ENCODE results near the gene WDFY4.

Gene WDFY4

DNA sequence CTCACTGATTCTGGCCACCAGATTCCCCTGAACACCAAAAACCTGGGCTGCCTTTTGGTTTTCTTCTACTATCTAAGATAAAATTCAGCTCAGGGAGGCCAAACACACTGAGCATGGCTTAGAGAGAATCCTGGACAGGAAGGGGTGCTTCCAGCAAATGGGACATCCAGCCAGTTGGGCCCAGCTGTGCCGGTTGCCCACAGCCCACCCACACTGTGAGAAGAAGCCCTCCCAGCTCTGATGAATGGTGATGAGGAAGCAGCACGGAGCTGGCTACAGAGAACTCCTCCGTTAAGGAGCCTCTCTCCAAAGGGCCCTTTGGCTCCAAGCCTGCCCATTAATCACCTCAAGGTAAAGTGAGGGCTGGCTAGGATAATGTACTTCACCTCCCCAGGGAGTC lies 239.1 kb downstream of the WDFY4 start:
- DNase-seq (ENCODE audit: low read depth), result no peak

DNA sequence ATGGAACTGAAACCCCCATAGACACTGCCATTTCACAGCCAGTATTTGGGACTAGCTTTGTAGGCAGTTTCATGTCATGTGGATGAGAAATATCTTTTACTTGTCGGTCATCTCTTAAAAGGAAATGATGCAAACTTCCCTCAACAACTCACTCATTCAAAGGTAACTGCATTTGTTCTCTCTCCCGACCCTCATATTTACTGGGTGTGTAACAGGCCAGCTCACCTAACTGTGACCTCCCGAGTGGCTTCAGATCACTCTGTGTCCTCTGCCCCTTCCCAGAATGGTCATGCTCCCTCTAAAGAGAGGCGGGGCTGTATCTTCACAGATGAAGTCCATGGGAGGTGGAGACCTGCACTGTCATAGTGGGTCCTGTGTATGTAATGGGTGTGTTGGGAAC lies 240.3 kb downstream of the WDFY4 start:
- no peak for DNase-seq (ENCODE audit: low read depth)

DNA sequence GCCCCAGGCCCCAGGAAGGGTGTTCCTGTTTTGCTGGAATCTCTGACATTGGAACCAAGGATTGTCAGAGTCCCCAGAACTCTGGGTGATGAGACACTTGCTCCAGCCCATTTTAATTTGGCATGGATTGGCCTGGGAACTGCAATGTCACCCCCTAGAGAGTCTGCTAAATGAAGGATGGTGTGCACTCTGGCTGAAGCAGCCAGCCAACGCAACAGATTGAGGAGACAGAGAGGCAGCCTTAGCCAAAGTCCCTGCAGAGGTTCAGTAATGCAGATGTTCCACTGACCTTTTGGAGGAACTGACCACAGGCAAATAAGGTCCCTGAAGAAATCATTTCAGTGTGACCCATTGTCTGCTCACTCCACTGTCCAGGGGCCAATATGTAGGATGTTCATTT lies 241.6 kb downstream of the WDFY4 start:
- DNase-seq (ENCODE audit: low read depth), result no peak

DNA sequence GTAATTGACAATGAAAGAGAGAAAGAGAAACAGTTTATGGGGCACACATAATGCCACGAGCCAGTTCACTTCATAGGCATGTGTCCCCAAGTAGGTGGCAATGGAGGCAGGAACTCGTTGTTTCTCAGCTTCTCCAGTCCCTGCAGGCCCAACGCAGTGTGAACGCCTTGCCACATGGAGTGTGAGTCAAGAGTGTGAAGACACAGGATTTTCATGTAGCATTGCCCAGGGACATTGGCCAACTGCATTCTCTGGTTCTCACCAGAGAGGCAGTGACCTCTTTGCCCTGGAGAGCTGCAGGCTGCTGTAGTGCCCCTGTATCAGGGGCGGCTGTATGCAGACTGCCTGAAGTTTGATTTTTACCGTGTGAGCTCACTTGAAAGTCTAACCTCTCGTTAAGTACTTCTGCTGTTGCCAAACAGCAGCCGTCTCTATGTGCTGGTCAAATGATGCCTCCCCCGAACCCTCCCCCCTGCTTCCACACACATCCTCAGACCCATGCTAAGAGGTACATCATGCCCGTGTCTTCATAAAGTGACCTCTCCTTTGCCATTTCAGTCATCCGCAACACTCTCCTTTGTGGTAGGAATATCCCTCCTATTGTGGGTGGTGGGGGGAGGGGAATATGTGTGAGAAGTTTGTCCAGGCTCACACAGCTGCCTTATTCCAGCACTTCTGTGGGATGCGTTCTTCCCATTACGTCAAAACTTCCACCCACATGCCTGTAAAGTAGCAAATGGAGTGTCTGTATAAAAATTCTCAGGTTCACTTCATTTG lies 242.3 kb downstream of the WDFY4 start:
- DNase-seq (ENCODE audit: low read depth), result no peak

DNA sequence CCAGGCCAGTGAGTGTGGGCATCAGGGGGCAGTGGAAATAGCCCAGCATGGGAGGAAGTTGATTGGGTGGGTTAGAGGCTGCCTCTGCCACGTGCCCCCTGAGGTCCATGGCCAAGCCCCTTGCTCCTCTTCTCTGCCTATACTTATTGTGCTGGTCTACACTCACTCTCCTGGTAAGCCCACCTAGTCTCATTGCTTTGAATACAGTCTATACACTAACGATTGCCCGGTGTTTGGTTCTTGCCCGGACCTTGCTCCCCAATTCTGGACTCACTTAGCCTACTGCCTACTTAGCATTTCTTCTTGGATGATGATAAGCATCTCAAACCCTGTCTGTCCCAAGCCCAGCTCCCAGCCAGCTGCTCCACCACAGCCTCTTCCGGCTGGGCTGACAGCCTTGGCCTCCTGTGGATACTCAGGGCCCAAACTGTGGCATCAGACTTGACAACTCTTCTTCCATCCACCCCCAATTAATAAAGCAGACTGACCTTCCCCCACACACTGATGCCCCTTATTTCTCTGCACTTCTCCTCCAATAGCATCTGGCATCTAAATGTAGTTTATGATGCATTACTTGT lies 244.8 kb downstream of the WDFY4 start:
- DNase-seq (ENCODE audit: low read depth), result no peak

DNA sequence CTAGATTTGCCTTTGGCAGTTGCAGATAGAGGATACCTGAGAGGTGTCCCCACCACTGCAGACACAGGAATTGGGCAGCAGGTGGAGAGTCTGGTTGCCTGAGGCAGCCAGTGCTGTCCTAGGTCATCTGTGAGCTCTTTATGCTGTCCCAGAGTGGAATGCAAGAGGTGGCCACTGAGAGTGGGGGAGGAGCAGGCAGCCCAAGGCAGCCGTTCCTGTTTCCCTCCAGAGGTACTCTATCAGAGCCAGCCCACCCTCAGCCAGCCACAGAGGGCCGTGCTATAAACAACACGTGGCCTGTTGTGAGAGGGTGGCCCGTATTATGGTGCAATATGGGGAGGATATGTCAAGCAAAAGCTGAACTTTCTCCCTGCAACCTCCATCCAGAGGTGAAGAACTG lies 246.5 kb downstream of the WDFY4 start:
- DNase-seq (ENCODE audit: low read depth), result no peak

DNA sequence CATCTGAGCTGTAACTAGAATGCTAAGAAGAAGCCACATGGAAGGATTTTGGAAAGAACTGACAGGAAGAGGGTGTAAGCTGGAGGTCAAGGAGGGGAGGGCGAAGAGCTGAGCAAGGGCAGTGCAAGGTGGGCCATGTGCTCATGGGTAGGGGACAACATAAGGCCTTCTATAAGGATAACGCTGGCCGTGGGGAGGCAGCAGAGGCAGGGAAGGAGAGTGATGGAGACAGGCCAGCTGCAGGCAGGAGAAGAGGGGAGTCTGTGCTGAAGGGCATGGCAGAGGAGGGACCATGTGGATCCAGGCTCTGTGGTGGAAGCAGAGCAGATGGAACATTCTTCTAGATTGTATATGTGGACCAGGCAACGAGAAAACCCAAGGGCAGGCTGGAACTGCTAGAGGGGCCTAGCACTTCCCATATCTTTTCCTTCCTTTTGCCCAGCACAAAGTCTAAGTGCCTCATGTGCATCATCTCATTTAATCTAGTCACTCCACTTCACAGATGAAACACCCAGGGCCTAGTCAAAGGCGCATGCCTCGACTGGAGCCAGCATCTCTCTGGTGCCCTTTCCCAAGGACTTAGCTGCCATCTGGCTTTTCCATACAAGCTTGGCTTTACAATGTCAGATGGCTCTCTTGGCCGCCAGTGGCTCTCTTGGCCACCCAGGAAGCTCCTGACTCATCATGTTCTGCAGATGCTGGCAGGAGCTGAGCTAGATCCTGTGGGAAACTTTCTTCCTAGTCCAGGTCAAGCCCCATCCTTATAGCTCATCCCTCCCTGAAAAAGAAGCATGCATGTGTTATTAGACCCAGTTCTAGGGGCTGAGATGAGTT lies 248.4 kb downstream of the WDFY4 start:
- no peak for DNase-seq (ENCODE audit: low read depth)

DNA sequence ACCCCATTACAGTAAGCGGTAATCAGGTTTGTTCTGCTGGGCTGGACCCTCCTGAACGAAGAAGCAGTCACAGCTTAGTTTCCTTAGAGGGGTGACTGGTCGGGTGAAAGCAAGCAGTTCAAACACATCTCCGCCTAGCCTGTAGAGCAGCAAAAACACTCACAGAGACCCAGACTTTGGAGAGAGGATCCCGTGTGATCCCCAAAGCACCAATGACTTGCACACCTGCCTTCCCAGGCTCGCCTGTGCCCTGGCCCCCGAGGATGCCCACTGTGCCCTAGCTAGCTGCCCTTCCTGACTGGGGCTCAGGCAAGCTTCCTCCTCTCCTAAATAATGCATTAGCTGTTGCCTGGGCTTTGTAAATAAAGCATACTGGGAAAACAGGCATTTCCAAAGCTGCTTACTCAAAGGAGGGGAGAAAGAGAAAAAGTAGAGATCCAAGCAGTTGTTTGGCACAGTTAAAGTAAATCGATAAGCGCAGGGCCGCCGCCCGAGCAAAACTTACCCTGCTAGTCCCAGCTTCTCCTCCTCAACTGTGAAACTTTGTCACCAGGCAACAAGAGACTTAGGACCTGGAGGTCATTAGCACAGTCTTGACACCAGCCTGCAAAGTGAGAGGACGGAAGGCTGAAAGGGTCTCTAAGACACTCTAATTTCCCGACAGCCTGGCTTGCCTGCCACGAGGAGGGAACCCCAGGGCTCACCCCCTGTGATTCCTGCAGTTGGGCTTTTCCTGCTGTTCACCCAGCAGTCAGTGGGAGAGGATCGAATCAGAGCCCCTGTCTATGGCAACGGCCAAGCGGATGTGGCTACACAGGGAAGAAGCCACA lies 250.2 kb downstream of the WDFY4 start:
- no peak for DNase-seq (ENCODE audit: low read depth)

DNA sequence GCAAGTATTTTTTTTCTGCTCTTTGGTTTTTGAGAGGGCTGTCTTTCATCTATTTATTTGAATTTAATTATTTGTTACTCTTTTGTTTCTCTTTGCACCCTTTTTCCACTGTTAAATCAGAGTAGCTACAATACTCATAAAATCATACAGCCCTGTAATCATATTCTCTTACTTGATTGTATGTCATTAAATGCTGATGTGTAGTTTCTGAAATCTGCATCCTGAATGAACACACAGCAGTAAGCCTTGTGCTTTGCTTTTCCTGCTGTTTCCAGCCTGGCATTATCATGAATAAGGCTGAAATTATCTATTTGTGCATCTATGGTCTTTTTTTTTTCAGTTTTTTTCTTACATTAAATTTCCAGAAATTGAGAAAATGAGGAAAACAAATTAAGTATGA lies 250.9 kb downstream of the WDFY4 start:
- DNase-seq (ENCODE audit: low read depth), result no peak

DNA sequence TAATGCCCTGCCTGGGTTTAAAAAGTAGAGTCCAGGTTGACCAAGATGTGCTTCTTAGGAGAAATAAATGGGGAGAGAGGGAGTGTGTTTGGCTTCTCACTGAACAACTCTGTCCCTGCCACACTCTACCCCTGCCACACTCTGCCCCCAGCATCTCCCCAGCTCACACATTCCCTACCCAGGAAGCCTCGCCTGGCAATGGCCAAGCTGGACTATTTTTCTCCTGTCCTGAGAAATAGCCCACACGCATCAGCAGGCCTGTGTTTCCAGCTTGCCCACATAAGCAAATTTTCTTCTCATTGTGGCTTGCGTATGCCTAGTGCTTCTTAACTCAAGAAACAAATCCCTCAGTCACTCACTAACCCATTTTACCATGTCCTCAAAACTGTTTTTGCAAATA lies 253.1 kb downstream of the WDFY4 start:
- DNase-seq (ENCODE audit: low read depth), result no peak

DNA sequence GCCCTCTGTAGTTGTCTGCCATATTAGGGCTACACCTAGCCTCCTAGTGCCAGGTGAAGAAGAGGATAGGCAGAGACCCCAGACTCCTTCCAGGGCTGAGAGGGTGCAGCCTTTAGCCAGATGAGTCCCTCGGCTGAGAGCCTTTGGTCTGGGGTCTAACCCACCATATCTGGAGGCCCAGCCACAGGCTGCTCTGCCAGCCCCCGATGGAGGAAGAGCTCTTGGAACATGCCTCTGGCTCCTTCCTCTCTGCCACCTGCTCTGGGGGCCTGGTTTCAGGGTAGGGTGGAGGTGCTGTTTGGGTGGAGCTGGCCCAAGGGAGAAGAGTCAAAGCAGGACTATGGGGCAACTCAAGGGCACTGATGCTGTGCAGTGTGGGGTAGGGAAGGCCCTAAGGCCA lies 253.6 kb downstream of the WDFY4 start:
- no peak for DNase-seq (ENCODE audit: low read depth)

DNA sequence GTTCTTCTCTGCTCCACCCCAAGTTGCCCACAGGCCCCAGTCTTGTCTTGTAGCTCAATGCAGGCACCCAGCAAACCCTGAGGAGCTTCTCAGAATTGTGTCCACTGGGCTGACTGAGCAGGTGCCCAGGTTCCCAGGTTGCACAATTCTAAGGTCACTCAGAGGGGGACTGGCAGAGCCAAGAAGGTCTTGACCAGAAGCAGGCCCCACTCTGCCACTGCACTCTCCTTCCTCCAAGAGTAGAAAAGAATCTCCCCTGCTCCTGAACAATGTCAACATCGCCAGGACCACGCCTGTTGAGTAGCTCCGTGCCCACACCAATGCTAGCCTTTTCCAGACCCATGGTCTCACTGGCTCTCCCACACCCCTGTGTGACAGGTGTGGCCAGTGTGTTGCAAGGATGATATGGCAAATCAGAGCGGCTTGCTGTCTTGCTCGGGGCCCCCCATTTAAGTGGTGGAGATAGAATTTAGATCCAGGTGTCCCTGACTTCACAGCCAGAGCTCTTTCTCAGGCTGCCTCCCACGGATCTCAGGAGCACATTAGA lies 254.4 kb downstream of the WDFY4 start:
- DNase-seq (ENCODE audit: low read depth), result no peak

DNA sequence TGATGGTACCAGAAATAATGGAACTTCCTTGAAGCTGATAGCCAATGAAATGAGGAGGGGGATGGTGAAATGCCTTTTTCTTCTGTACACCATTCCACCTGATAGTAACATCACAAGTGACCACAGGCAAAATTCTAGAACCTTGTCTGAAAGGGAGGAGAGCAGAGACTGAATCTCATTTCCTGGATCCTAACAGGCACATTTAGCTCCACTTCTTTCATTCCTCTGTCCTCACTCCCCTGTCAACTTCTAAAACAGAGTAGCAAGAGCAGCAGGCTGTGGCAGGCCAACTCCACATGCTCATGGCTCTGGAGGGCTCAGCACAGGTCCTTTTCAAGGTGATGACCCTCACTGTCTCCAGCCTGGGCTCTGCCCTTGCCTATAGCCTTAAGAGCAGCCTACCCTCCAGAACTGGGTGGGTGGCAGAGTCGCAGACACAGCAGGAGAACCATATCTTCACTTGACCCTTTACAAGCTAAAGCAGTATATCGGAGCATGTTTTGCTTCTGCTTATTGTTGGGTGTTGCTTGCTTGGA lies 255.2 kb downstream of the WDFY4 start, which contains the start of gene LRRC18:
LRRC18 (minus strand) TSS at position 51 of the 536 bp plus-strand sequence. CDS start 25,685 bp downstream, outside the sequence.
- no peak for DNase-seq (ENCODE audit: low read depth)

DNA sequence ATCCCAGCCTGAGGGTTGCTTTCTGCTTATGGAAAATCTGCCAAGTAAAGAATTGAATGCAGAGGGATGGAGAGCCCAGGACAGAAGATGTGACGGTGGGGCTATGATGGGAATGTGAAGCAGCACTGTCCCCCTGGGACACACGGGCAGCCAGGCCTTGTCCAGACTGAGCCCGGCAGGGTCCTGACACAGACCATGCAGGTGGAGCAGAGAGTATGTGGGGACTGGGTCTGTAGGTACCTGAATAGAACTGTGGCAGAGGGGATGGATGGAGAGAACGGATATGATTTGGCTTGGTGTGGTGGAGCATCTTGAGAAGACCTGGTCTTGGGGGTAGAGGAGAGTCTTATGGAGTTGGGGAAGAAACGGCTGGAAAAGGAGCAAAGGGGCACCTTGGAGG lies 255.7 kb downstream of the WDFY4 start:
- no peak for DNase-seq (ENCODE audit: low read depth)

DNA sequence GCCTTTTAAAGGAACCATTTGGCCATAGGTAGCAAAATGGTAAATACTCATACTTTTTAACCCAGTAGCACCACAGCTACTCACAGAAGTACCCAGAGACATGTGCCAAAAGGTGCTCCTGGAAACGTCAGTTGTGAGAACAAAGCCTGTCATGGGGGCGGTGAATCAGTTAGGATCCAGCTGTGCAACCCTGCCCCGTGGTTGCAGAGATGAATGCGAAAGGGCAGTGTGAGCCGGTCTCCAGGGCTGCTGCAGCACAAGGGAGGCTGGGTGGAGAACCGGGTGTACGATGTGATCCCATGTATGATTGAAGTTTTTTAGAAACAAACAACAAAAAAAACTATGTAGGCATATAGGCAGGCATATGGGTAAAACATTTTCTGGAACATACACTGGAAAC lies 256.3 kb downstream of the WDFY4 start:
- DNase-seq (ENCODE audit: low read depth), result no peak

DNA sequence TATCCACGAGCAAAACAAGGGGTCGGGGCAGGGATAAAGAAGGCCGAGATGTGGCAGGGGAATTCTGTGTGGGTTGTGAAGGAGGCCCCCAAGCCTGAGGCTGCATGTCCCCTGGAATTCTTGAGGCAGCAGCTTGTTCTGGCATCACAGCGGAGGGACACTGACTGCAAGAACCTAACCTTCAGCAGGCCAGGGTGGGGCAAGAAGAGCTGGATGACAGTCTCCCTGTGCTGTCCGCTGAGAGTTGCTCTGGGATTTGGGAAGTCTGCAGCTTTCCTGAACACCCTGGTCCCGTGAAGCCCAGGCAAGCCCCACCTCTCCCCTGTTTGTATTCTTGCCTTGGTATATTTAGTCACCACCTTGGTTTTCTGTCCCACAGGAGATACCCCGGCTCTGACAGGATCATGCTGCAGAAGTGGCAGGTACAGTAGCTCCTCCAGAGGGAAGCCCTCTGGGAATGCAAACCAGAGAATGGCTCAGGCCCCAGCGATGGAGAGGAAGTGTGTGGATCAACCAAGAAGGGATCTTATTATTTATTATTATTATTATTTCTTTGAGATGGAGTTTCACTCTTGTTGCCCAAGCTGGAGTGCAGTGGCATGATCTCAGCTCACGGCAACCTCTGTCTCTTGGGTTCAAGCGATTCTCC lies 256.9 kb downstream of the WDFY4 start:
- no peak for DNase-seq (ENCODE audit: low read depth)

DNA sequence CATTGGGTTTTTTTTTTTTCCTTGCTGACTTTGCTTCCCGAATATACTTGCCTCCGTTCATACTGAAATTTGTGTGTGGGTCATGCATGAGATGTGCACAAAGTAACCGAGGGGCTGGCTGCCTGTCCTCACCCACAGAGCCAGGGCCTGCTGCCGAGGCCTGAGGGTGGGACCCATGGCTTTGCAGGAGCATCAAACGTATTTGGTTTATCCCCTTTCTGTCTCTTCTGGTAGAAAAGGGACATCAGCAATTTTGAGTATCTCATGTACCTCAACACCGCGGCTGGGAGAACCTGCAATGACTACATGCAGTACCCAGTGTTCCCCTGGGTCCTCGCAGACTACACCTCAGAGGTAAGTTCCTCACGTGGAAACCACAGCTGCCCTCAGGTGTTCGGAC lies 258.4 kb downstream of the WDFY4 start:
- DNase-seq (ENCODE audit: low read depth), result no peak

DNA sequence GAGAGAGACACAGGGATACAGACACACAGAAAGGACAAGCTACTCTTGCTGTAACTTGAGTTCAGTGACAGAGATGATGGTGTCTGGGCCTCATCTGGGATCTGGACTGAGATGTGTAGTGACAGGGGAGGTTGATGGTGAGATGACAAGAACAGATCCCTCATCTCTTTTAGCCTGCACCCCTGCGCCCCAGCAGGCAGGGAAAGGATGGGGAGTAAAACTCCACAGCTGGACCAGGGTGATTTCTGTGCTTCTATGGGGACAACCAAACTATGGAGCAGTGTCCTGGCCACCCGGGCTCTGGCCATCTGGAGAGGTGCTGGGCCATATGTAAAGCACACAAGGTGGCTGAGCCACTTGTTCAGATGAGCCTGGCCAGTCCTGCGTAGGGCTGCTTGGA lies 259.5 kb downstream of the WDFY4 start:
- no peak for DNase-seq (ENCODE audit: low read depth)

DNA sequence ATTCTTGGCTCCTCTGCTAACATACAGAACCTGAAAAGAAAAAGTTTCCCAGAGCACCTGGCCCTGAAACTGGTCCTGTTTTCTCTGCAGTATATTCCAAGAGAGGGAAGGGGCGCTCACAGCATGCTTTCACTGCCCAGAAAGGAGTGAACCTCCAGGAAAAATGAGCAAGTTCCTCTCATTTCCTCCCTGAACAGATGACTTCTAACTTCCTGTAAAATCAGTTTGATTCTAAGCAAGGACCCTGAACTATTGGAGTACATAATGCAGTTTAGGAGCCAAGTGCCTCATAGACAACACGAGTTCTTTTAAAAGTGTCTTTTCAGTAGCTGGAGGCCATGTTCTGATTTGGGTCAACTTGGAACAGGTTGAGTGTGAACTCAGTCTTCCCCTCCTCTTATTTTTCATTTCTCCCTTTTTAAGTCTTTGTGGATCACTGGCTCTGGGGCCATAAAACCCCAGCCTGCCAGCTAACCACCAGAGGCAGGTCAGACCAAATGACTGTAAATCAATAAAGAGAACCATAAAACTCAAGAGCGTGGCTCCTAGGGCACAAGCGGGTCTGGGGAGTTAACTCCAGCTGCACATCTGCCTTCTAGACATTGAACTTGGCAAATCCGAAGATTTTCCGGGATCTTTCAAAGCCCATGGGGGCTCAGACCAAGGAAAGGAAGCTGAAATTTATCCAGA lies 260.9 kb downstream of the WDFY4 start:
- DNase-seq (ENCODE audit: low read depth), result no peak

DNA sequence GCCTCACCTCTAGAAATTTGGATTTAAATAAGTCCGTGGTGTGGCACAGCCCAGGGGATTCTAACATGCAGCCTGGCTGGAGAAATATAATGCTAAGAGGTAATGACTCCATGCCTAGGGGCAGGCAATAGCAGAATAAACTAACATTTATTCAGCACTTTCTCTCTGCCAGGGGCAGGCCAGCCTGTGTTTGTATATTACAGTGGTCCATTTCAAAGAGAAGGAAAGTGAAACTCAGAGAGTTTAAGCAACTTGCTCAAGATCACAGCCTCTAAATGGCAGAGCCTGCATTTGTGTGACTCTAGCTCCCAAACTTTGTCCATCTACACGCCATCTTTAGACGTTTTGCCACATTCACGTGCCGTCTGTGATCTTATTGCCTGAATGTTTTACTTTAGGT lies 261.7 kb downstream of the WDFY4 start:
- DNase-seq (ENCODE audit: low read depth), result no peak

Data from T-helper 22 cell (primary cell).